ENCODE results near the gene DCP1B.

- TF ChIP-seq GATA3 (IDR thresholded peaks at IDR 0.05; ENCODE audit: low read depth, low read length) (no peak), GATA2 (IDR thresholded peaks at IDR 0.05; ENCODE audit: low read depth, low read length) (no peak)
Observed at GRCh38 chr12:1914114-1914911, 89.9 kb downstream of the DCP1B start.

Data from SH-SY5Y (cell line).